Cardiac septum (tissue), 1 donor: ENCODE measurements around the gene SFRP5. TPM values are rescaled to one million over a fixed set of nuclear protein-coding genes. Genes with fewer than 3 reads are reported as not detected.

Experiments
- DNase-seq: peaks from one replicate; pipeline ENCODE4 v3.0.0-alpha.2; 2020; ENCODE audit warnings: low spot score
- intact Hi-C: fragments of 100-400 bp; cut with DNase I; formaldehyde crosslinking; loops from one replicate; pipeline ENCODE4 v1.14.0; 2022
- total RNA-seq: library from RNA; stranded (reverse); fragmentation: NEBNext Ultra II Directional; extraction: Animal tissue kit (Norgen Biotek cat#: 25700); gene quantifications from one replicate; pipeline ENCODE4 v1.2.1, GENCODE V29; 2021
- donor health status: DM: no; HTN: no; CAD: no.

The SFRP5 gene
- total RNA-seq, 1 donor from 2014 or later = 3.2 TPM

DNA sequence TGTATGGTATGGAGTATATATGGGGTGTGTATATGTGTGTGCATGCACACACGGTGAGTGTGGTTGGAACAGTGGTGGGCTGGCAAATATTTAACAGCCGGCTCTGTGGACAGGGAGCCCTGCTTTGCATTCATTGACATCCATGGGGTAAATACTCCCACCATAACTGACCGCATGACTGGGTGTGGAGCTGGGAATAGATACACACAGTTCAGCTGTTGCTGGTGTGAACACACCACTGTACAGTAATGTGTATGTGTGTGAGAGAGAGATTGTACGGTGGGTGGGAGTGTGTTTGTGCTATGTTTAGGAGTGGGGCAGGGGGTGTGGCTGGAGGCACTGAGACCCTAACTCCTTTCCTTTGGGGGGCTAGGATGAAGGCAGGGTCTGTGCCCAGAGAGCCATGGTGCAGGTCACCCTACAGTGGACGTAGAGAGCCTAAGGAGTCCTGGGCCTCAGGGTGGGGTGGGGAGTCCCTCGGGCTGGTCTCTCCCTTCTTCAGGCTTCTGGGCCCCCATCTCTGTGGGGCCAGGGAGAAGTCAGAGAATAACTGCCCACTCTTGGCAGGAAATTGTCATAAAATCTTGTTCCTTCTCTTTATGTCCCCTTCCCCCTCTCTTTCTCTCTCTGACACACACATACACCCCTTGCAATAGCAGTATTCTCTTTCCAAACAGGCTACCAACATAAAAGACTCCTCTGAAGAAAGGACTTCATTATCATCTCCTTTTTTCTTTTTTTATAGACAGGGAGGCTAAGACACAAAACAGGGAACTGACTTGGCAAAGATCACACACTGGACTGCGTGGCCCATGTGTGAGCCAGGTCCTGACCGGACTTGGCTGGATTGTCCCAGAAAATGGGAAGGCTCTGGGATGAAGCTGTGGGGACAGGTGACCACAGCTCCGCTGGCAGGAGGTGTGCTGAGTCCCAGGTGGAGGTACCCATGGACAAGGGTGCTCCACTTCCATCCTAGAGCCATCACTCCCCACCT lies 3.2 kb downstream of the SFRP5 start:
- no peak for DNase-seq
- intact Hi-C loops = no loop called here

DNA sequence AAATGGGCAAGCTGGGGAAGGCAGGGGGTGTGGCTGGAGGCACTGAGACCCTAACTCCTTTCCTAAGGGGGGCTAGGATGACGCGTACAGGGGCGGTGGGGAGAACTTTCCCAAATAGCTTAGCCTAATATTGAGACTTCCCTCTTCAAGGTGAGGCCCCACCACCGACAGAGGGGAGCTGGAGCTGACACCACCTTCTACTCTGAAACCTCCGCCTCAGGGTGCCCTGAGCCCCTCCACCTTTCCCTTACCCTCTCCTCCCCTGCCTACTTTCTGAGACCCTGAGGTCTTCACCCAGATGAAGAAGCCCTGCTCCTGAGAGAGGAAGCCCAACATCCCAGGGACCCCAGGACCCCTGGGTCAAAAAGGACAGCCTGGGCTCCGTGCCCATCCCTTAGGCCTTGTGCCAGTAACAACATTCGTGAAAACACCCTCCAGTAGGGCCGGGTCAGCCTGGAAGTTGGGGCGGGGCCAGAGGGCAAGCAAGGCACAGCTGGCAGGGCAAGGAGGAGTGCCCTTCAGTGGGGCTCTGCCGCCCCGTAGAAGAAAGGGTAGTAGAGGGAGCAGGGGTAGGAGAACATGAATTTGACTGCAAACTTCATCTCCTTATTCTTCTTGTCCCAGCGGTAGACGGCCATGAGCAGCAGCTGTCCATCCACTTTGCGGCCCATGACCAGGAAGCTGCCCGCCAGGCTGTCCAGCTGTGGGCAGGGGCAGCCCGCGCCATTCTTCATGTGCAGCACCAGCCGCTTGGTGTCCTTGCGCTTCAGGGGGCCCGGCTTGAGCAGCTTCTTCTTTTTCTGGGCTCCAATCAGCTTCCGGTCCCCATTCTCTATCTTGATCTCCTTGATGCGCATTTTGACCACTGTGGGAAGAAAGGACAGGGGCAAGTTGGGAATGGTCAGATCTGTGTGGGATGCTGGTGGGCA lies 4.5 kb downstream of the SFRP5 start:
- DNase-seq = no peak
- intact Hi-C loops = no loop called here

DNA sequence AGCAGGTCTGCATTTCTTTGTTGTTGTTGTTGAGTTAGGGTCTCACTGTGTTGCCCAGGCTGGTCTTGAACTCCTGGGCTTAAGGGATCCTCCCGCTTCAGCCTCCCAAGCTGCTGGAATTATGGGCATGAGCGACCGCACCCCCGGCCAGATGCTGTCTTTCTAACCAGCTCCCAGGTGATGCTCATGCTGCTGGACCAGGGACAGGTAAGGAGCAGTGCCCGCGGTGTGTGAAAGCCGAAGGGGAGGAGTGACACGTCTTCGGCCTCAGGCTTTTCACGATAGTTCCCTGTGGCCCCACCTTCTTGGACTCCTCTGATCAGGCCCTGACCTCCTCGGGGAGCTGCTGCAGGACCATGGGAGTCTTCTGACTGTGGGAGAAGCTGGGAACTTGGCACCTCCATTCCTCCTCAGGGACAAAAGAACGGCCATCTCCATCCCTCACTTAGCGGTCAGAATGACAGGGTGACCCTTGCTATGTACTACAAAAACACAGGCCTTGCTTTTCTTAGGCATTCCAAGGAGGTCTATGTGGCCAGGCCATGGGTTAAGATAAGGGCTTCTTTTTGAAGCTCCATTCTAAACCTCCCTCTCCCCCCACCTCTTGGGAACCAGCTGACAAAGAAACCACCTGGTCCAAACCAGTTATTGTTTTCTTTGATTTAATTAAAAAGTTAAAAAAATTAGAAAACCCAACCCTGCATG lies 5.5 kb downstream of the SFRP5 start:
- DNase-seq = no peak
- intact Hi-C loops = no loop called here

DNA sequence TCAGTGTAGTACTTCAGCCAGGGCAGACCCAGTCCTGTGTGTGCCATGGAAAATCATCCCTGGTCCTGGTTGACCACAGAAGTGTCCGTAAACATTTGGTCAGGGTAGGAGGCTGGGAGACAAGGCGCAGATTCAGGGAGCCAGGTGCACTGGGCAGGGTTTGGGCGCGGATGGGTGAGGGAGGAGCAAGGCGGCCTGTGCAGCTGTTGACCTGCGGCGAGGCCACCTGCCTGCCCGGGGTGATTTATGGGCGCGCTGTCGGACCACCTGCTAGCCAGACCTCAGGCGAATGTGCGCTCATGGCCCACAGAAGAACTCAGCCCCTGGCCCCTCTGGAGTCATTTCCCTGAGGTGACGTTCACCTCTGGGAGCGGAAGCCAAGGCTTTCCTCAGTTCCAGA lies 6.6 kb downstream of the SFRP5 start:
- no peak for DNase-seq
- intact Hi-C loops = no loop called here

DNA sequence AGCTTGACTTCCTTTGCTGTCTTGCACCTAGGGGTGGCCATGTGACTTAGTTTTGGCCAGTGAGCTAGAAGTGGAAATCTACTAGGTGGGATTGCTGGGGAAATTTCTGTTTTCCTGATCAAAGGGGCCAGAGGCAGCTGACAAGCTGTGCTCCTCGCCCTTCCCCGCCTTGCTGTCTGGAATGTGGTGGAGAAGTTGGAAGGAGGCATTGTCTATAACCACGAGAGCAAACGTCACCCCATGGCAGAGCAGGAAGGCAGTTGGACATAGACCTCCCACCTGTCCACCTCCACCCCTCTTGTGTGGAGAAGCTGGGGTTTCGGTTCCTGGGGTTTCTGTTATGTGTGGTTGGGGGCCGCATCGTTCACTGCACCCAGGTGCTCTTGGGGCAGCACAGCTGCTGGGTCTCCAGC lies 7.3 kb downstream of the SFRP5 start:
- DNase-seq = no peak
- intact Hi-C loops = no loop called here

DNA sequence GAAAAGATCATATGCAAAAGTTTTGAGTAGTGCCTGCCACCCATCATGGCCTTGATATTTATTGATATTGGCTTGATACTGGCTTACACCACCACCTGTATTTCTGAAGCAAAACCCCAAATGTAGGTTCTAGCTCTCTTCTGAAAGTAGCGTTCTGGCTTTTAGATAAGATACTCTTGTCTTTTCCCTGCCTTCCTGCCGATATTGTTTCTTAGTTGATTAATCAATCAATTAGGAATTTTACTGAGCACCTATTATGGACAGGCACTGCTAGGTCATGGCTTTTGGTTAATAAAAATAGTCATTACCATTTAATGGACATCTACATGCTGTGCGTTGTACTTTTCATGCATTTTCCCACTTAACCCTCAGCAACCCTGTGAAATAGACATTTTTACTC lies 7.9 kb downstream of the SFRP5 start:
- DNase-seq = no peak
- intact Hi-C loops = no loop called here

DNA sequence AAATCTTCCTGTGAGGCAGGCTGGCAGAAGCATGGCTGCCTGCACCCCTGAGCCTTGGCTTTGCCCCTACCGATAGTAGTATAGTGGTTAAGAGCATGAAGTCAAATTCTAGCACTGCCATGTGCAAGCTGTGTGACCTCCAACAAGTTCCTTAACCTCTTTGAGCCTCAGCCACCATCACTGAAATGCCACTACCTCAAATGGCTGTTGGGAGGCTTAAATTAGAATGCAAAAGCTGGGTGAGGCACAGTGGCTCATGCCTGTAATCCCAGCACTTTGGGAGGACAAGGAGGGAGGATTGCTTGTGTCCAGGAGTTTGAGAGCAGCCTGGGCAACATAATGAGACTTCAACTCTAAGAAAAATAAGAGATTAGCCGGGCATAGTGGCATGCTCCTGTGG lies 8.4 kb downstream of the SFRP5 start:
- DNase-seq = no peak
- intact Hi-C loops = no loop called here

DNA sequence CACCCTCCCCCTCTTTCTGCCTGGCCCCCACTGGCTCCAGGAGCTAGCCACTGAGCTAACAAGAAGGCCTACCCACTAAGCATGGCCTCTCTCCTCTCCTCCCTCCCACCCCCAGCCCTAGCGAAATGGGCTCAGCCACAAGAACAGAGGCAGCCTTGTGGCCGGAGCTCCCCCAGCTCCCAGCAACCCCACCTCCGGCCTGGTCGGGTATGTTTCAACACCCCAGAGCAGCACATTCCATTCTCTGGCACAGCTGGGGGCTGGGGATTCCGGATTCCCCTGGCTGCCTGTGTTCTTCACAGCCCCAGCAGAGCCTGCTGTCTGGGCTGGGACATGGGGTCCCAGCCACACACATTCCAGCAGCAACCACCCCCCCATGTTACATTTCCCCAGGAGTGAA lies 9.0 kb downstream of the SFRP5 start:
- DNase-seq = no peak
- intact Hi-C loops = no loop called here

DNA sequence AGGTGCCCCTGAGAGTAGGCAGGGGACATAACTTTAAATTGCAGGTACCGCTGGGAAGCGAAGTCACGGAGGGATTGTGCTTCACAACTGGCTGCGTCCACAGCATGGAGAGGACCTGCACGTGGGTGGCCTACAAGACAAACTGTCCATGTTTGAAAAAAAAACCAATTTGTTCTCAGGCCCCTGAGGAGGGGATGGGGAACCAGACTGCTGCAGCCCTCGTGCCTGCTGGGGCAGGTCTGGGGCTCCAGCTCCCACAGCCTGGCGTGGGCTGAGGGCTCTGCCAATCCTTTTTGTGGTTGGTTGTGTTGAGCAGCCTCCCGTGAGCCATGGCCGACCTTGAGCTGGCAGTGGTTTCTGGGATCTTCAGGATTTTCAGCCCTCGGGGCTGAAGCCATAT lies 9.7 kb downstream of the SFRP5 start:
- no peak for DNase-seq
- intact Hi-C loops = no loop called here

DNA sequence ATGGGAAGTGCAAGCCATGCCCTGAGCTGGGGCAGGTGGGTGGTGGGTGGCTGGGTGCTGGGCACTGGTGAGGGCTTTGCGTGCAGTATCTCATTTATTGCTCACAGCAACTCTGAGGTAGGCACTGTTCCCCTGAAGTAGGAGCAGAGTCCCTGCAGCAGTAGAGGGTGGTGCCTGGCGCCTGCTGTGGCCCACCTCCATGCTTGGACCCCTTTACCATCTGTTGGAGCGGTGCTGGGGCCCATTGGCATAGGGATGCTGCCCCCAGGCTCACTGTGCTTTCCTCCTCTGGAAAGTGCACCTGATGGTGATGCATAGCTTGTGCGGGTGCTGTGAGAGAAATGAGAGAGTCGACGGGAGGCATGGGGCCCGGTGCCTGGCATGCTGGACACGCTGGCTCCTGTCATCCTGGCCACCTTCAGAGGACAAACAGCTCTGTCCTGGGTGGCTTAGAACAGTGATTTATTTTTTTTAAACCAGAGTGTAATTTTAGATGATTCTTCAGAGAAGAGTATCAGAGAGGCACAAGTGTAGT lies 10.4 kb downstream of the SFRP5 start:
- intact Hi-C loops = no loop called here
- no peak for DNase-seq

DNA sequence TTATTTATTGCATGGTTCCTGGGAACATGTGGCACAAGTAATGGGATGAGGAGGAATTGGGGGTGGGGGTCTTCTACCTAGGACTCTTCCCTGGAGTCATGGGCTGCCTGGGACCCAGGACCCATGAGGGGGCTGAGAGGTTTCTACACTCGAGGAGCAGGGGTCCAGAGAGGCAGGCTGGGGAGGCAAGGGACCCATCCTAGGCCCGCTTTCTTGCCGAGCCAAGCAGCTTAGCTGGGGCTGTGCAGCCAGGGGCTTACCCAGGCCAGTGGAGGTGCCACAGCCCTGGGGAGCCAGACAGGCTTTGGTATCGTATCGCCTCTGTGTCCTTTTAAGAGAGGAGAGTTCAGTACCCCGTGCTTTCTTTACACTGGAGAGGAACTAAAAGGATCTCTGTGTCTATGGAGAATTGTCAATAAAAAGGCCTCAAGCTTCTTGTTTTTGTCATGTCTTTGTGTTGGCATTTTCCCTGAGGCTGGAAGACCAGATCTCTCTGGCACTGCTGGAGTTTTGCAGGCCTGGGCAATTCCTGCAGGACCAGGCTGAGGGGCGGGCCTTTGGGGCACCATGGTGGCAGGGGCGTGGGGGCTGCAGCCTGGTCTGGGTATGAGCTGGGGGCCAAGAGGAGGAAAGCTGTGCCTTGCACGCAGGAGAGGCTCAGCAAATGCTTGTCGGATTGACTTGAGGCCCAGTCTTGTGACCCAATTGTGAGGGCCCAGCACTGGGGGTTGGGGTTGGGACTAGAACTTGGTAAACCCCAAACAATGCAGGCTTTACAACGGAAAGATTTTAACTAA lies 11.1 kb downstream of the SFRP5 start:
- DNase-seq = no peak
- intact Hi-C loops = no loop called here

DNA sequence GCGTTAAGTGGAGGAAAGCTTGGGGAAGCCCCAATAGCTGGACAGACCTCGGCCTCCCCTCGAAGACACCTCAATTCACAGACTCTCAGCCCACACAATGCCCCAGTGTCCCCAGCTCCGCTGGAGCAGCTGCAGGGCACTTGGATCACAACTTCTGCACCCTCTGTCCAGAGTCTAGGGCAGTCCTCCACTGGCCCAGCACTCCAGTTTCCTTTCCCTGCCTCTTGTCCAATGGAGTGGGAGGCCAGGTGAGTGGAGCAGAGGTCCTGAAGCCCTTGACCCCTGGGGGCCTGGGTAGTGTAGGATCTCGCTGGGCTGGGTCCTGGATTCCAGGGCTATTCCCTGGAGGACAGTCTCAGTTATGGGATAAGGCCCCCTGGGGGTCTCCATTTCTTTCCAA lies 11.9 kb downstream of the SFRP5 start:
- no peak for DNase-seq

DNA sequence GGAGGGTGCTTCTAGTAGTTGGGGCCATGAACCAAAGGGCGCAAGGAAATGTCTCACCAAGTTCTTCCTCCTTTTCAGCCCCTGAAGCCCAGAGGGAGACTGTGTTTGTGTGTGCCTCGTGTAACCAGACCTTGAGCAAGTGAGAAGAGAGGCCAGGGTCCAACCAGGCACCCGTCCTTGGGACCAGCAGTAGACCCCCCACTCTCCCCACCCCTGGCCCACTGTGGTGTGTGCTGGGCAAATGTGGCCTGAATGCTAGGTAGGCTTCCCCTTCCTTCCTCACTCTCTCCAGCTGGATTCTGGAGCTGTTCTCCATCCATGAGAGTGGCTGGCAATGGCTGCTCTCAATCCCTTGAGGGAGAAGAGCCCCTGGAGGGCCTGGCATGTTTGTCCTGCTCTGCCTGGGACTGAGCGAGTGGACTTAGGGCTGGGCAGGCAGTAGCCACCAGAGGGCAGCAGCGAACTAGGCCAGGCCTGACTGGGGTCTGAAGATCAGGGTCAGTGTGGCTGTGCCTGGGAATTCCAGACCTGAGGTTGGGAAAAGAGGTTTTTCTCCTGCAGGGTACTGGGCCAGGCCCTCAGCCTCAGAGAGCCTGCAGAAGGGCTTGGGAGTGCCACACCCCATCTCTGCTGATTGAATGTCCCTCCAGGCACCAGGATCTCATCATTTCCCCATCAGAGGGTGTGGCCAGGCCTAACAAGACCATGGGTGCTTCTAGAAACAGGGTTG lies 12.5 kb downstream of the SFRP5 start:
- no peak for DNase-seq
- intact Hi-C loops = loop anchor here (2.0 kb wide), 1 partner anchor 109 kb away; no protein-coding TSS in a partner anchor

More for the DNA sequence above, 11.9 kb downstream of the SFRP5 start:
- intact Hi-C loops = loop anchor here (2.0 kb wide), 1 partner anchor 109 kb away; no protein-coding TSS in a partner anchor

DNA sequence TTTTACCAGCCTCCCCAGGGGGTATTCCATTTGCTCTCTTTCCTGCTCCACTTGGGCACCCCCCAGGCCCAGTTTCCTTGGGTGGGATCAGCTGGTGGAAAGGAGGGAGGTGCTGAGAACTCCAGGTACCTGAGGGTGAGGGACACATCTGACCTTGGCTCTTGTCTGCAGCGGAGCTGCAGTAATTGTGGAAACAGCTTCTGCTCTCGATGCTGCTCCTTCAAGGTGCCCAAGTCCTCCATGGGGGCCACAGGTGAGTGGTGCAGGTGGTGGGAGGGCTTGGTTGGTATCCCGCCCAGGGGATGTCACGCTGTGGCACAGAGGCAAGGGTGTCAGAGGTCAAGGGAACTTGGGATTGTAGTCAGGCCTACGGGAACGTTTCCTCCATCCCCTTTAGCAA lies 14.3 kb downstream of the SFRP5 start:
- intact Hi-C loops = no loop called here
- DNase-seq = no peak

DNA sequence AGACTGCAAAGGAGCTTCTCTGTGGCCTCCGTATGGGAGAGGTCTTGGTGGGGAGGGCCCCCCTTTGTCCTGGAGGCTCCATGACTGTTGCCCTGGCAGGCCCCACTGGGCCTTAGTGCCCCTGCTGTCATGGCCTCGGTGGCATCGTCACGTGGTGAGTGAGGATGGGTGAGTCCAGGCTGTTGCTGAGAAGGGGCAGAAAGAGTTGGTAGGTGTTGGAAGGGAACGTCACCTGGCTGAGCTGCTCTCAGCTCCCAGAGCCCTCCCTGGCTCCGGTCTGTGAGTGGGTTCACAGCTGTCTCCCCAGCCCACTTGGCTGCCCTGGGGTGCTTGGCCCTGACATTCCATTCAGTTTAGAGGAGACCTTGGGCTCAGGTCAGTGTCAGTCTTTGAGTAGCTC lies 16.1 kb downstream of the SFRP5 start:
- intact Hi-C loops = no loop called here

DNA sequence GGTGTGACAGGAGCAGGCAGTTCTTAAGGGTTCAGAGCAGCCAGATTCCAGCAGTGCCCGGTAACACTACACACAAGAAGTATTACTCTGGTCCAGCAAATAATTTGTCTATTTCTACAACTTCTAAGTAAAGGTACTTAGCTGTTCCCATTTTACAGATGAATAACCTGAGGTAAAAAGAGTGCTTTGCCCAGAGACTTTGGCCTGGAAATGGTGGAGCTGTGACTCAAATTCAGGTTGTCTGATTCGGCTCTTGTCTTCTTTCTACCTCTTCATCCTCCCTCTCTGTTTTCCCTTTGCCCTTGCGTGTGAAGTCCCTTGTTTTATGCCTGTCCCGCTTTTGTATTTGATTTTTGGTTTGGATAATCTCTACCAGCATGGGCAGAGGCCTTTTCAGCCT lies 17.1 kb downstream of the SFRP5 start:
- intact Hi-C loops = no loop called here
- DNase-seq = no peak

More for the DNA sequence above, 16.1 kb downstream of the SFRP5 start:
- no peak for DNase-seq

DNA sequence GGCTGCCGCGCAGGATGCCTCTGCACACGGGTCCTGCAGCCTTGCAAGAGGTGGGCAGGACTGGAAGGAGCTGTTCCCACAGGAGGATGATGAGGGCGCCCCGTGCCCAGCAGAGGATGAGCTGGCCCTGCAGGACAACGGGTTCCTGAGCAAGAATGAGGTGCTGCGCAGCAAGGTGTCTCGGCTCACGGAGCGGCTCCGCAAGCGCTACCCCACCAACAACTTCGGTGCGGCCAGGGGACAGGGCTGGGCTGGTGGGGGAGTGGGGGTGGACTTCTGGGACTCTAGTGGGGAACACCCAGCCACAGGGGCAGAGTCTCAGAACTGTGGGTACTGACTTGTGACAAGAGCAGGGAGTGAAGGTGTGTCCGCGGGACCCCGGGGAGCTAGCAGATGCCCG lies 18.8 kb downstream of the SFRP5 start:
- intact Hi-C loops = no loop called here
- no peak for DNase-seq

DNA sequence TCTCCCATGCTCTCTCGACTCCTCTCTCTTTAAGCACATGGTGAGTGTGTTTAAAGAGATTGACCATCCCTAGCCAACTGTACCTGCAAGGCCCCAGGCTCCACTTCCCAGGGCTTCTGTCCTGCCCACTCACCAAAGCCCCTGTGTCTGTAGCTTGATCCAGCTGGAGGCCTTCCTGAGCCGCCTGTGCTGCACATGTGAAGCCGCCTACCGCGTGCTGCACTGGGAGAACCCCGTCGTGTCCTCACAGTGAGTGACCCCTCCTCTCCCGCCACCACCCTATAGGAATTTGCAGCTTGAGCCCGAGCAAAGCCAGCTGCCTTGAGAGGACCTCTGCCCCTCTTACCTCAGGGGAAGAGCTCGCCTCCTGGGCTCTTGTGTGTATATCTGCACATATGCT lies 23.7 kb downstream of the SFRP5 start:
- DNase-seq = no peak
- intact Hi-C loops = no loop called here
